Right forelimb (tissue), 1 donor: ENCODE measurements around the gene PSMD13.
"Not testable (repeated sequence)": the region's sequence is repeated elsewhere in the genome, so short reads cannot be mapped to it uniquely, and the experiment has no call there.

ENCODE experiments used
- DNase-seq: peaks from one replicate; pipeline ENCODE4 v3.0.0-alpha.2; 2018

The PSMD13 gene

DNA sequence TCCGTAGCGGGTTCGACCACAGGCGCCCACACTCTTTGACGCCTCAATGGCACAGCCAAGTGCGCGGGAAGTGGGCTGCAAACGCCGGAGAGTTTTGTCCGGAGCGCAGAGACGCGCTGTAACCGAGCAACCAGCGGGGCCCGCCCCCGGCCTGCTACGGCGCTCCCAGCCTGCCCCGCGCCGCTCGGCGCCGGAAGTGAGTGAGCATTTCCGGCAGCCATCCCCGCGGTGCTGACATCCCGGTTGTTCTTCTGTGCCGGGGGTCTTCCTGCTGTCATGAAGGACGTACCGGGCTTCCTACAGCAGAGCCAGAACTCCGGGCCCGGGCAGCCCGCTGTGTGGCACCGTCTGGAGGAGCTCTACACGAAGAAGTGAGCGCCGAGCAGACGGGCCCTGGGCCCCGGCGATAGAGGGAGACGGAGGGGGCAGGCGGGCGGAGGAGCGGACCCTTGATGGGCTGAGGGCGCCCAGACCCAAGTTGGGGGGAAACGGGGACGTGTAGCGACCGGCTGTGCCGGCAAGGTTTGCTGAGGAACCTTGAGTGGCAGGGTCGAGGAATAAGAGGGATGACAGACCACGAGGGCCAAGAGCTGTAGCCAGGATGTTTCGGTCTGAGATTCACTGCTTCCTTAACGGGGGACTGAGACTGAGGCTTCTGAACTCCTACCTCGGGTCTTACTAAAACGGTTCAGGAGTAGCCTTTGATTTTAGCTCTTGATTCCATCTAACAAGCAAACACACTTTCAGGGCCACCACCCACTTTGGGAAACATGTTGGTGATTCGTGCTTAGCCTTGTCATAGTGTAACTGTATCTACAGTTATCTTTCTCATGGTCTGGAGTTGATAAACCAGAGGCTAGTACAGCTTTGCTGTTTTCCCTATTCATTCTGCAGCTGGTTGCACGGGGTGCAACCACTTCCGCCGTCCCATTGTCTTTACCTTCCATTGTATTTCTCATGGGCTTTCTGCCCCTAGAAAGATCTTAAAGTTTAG is at the start of gene PSMD13:
PSMD13 (plus strand) TSS at position 203 of the 994 bp plus-strand sequence; CDS start at position 277, 74 bp downstream.
- DNase-seq, result peak; percentile 92

GRCh38 chr11:189200-189783 is 47.5 kb upstream of the PSMD13 start:
- peak; percentile 22 for DNase-seq

DNA sequence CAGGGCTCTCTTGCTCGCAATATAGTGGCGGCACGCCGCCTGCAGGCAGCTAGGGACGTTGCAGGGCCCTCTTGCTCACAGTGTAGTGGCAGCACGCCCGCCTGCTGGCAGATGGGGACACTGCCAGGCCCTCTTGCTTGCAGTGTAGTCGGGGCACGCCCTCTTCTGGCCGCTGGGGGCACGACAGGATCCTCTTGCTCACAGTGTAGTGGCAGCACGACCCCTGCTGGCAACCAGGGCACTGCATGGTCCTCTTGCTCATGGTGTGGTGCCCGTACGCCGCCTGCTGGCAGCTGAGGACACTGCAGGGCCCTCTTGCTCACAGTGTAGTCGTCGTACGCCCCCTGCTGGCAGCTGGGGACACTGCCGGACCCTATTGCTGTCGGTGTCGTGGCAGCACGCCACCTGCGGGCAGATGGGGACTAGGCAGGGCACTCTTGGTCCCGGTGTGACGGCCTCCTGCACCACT is 46.9 kb upstream of the PSMD13 start:
- not testable (repeated sequence) for DNase-seq

GRCh38 chr11:190546-190945 is 46.2 kb upstream of the PSMD13 start:
- DNase-seq, result not testable (repeated sequence)

- not testable (repeated sequence) for DNase-seq
These were observed 45.0 kb upstream of the PSMD13 start for GRCh38 chr11:191490-192478.

DNA sequence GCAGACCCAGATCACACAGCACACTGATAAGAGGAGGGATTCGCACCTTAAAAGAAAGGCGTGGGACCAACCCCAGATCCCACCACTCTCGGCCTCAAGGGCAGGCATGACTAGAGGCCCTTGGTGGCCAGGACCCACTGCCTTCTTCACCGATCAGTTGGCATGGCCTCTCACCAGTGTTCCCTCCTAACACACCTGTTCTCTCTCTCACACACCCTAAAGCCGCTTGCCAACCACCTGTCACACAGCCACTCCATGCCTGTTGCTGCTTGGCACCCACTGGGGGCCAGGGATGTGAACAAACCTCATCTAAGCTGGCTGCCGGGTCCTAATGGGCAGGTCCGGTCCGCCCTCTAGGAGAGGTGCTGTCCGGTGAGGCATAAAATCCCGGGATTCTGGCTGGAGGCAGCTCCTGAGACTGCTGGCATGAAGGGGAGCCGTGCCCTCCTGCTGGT is 44.1 kb upstream of the PSMD13 start, which contains the start of gene SCGB1C1:
SCGB1C1 (plus strand) TSS at position 405 of the 455 bp plus-strand sequence; CDS start at position 427, 22 bp downstream.
- not testable (repeated sequence) for DNase-seq

DNA sequence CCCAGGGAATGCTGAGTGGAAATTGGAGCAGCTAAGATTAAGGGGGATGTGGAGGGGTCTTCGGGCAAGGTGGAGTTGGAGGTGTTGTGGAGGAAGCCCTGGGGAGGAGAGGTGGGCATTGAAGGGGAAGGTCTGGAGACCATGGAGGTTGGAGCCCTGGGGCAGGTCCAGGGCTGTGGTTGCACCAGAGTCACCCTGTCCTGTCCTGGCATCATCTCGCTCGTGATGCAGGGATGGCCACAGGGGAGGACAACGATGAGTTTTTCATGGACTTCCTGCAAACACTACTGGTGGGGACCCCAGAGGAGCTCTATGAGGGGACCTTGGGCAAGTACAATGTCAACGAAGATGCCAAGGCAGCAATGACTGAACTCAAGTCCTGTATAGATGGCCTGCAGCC is 43.3 kb upstream of the PSMD13 start:
- not testable (repeated sequence) for DNase-seq

DNA sequence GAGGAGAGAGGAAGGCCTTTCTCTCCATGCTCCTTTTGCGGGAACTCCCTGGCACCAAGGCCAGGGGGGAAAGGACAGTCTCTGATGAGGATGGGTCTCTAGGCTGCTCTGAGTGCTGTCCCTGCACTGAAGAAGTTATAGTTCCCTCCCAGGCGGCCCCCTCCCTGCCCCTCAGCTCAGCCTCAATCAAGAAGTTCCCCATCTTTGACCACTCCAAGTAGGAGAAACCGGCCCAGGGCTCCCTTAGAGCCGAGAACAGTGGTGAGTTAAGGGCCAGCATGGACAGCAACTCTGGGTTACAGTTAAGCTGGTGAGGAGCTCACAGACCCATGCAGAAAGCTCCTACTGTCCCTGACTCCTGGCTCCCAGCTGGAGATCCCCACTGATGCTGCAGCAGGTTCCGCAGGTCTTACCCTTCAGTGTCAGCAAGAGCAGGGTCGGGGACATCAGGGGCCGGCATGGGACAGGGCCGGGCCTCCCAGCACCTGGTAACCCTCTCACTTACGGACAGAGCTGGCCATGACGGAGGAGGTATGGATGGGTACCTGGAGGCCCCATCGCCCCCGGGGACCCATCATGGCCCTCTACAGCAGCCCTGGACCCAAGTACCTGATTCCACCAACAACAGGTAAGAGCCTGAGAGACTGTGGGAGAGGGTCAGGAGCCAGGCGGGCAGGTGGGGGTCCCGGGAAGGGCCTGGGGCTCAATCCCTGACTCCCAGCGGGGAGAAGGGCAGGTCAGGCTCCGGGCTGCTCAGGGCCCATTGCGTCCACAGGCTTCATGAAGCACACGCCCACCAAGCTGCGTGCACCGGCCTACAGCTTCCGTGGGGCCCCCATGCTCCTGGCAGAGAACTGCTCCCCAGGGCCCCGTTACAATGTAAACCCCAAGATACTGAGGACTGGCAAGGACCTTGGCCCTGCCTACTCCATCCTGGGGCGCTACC is 39.7 kb upstream of the PSMD13 start:
- peak; percentile 44 for DNase-seq

DNA sequence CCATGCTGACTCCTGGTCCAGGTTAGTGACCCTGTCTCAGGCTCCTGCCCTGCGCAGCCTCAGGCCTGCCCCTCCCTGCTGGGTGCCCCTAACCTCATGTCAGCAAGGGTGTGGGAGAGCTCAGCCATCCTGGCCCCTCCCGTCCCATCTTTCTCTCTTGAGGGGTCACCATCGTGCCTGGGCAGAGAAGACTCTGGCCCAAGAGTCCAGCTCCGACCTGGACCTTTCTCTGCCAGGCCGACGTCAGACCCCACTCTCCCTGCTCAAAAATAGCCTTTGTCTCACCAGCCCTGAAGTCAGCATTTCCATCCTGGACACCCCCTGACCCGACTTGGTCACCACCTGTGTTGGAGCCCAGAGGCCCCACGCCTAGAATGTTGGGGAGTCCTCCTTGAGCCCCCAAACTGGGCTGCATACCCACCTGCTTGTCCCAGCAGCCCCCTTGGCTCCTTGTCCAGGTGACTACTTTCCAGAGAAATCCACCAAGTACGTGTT is 39.0 kb upstream of the PSMD13 start:
- DNase-seq, result peak; percentile 43

DNA sequence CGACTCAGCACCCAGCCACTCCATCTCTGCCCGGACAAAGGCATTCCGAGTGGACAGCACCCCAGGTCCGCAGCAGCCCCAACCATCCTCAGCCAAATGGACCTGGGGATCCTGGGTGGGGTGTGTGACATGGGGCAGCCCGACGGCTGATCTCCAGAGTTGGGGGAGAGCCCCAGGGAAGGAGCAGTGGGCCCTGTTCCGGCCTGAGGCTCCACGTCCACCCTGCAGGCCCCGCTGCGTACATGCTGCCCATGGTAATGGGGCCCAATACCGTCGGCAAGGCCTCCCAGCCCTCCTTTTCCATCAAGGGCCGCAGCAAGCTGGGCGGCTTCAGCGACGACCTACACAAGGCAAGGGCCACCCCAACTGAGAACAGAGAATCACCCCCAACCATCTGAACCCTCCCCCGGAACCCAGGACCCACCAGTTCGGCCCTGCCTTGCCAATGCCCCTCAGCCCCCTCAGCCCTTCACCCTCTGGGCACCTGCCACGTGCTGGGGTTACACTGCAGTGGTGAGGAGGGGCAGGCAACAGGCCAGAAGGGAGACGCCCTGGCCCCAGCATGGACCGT is 38.5 kb upstream of the PSMD13 start:
- no peak for DNase-seq

GRCh38 chr11:199004-199581 is 37.7 kb upstream of the PSMD13 start:
- DNase-seq, result no peak

- DNase-seq, result peak; percentile 45
These were observed 37.0 kb upstream of the PSMD13 start for GRCh38 chr11:199782-200181.

DNA sequence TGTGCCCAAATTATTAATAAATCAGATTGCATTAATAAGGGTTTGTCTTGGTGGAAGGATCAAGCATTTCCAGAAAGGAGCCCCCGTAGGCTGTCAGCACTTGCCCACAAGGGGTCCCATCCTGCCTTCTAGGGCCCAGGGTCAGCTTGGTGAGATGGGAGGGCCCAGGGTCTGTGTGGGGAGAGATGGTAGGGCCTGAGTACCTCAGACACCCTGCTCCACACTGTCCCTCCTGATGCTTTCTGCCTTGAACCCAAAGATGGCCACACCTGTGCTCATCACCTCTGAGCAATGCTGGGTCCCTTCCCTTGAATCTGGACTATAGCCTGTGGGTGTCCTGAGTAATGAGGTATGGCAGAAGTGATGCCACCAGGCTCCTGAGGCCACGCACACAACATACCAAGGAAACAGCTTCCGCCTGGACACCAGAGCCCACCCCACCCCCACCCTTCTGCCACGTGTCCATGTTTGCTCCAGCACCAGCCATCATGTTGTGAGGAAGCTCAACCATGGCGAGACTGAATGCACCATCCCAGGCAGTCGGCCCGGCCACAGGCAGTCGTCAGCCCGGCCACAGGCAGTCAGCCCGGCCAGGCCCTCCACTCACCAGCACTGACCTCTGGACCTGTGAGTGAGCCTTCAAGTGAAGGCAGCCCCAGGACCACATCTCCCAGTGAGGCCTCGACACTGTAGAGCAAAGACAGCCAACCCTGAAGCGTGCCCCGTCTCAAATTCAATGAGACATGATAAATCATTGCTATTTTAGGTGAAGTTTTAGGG is 36.4 kb upstream of the PSMD13 start:
- DNase-seq, result peak; percentile 38

- no peak for DNase-seq
These were observed 34.8 kb upstream of the PSMD13 start for GRCh38 chr11:201966-202365.

GRCh38 chr11:202490-202889 is 34.3 kb upstream of the PSMD13 start:
- peak; percentile 15 for DNase-seq

- DNase-seq, result peak; percentile 37
These were observed 33.5 kb upstream of the PSMD13 start for GRCh38 chr11:203056-203944.

GRCh38 chr11:203945-204586 is 32.7 kb upstream of the PSMD13 start:
- peak; percentile 17 for DNase-seq
